Neural progenitor cell (in vitro differentiated cells): ENCODE measurements around the gene ROBO2.

Experiments used
- EZH2phosphoT487 ChIP-seq: fragments of 200-600 bp; sonication (generic); IDR thresholded peaks from 2 replicates; pipeline ENCODE4 v1.6.1; 2017; ENCODE audit warnings: antibody characterized with exemption
- TF ChIP-seq, protein P1 (sequence below): fragments of 200-600 bp; sonication (generic); IDR thresholded peaks from 2 replicates; pipeline ENCODE4 v1.5.1; 2017; ENCODE audit warnings: antibody characterized with exemption, mild to moderate bottlenecking

GRCh38 chr3:77288348-77288747, 248.4 kb downstream of the ROBO2 start:
- TF ChIP-seq, protein P1, sequence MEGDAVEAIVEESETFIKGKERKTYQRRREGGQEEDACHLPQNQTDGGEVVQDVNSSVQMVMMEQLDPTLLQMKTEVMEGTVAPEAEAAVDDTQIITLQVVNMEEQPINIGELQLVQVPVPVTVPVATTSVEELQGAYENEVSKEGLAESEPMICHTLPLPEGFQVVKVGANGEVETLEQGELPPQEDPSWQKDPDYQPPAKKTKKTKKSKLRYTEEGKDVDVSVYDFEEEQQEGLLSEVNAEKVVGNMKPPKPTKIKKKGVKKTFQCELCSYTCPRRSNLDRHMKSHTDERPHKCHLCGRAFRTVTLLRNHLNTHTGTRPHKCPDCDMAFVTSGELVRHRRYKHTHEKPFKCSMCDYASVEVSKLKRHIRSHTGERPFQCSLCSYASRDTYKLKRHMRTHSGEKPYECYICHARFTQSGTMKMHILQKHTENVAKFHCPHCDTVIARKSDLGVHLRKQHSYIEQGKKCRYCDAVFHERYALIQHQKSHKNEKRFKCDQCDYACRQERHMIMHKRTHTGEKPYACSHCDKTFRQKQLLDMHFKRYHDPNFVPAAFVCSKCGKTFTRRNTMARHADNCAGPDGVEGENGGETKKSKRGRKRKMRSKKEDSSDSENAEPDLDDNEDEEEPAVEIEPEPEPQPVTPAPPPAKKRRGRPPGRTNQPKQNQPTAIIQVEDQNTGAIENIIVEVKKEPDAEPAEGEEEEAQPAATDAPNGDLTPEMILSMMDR: no peak
- TF ChIP-seq EZH2phosphoT487: no peak
